Activated CD8-positive, alpha-beta memory T cell treated with anti-CD3 and anti-CD28 coated beads, Interleukin-2, amount 10 ng/mL, durations not matched to agents 7 days and 5 days (primary cell): ENCODE data around the gene TMX3. TPM values are rescaled to one million over a fixed set of nuclear protein-coding genes. Genes with fewer than 3 reads are reported as not detected.

ENCODE experiments used
- ATAC-seq: fragments of 150-1000 bp; cut with Tn5 transposase; one replicate; pipeline ENCODE4 v1.10.0; 2021; ENCODE audit warnings: moderate library complexity
- CTCF ChIA-PET: fragments of 350-600 bp; sonication (Branson Sonifier 250); formaldehyde crosslinking; loops from one replicate; lab custom pipeline; 2021; ENCODE audit warnings: antibody characterized with exemption; lab: Charles Lee
- DNase-seq: peaks from one replicate; pipeline ENCODE4 v3.0.0-alpha.2; 2020
- H3K27ac Mint-ChIP-seq: one replicate; pipeline ENCODE4 v1.8.0; 2021; ENCODE audit warnings: mild to moderate bottlenecking, mixed read lengths
- H3K27me3 Mint-ChIP-seq: one replicate; pipeline ENCODE4 v1.8.0; 2021; ENCODE audit warnings: mixed read lengths
- H3K36me3 Mint-ChIP-seq: one replicate; pipeline ENCODE4 v1.8.0; 2021; ENCODE audit warnings: mild to moderate bottlenecking, mixed read lengths
- H3K4me1 Mint-ChIP-seq: one replicate; pipeline ENCODE4 v1.8.0; 2021; ENCODE audit warnings: mixed read lengths
- H3K4me3 Mint-ChIP-seq: one replicate; pipeline ENCODE4 v1.8.0; 2021; ENCODE audit warnings: mild to moderate bottlenecking, moderate library complexity, mixed read lengths
- H3K9me3 Mint-ChIP-seq: one replicate; pipeline ENCODE4 v1.8.0; 2022; ENCODE audit warnings: low read depth, mixed read lengths
- total RNA-seq, 2 experiments: library from RNA; stranded (reverse); gene quantifications; one replicate each; pipeline ENCODE4 v1.2.3, GENCODE V29; 2021

Gene TMX3
- total RNA-seq, 2 experiments from 2014 or later: 50.3 to 65.4 TPM

- DNase-seq (no peak), ATAC-seq (no peak)
- no peaks in the 10 kb centered on the region for H3K27me3 Mint-ChIP-seq
- H3K36me3 Mint-ChIP-seq: peaks cover 52% of the 10 kb centered on the region
- H3K9me3 Mint-ChIP-seq: no peaks in the 10 kb centered on the region
- peaks cover 13% of the 10 kb centered on the region for H3K4me1 Mint-ChIP-seq
- no peak overlapping the region for H3K27ac Mint-ChIP-seq
- H3K4me3 Mint-ChIP-seq: no peak overlapping the region
- CTCF ChIA-PET: no interaction called here
Observed at GRCh38 chr18:68696937-68697336, 18.0 kb downstream of the TMX3 start.

- Mint-ChIP-seq H3K27me3 (no peaks in the 10 kb centered on the region), H3K4me1 (peaks cover 9% of the 10 kb centered on the region), H3K9me3 (no peaks in the 10 kb centered on the region), H3K27ac (no peak overlapping the region), H3K4me3 (no peak overlapping the region), H3K36me3 (peaks cover 43% of the 10 kb centered on the region)
- DNase-seq: no peak
- no peak for ATAC-seq
- CTCF ChIA-PET: interaction anchor here (1.2 kb wide), 1 partner anchor 17 kb away, joined by 3 read pairs; no protein-coding TSS in a partner anchor
Observed at GRCh38 chr18:68694316-68694715, 20.6 kb downstream of the TMX3 start.

- Mint-ChIP-seq H3K27me3 (no peaks in the 10 kb centered on the region), H3K27ac (no peak overlapping the region), H3K4me3 (no peak overlapping the region), H3K36me3 (peaks cover 42% of the 10 kb centered on the region), H3K4me1 (peaks cover 9% of the 10 kb centered on the region), H3K9me3 (no peaks in the 10 kb centered on the region)
- CTCF ChIA-PET: interaction anchor here (1.2 kb wide), 1 partner anchor 16 kb away, joined by 3 read pairs; no protein-coding TSS in a partner anchor
- no peak for ATAC-seq
- no peak for DNase-seq
Observed at GRCh38 chr18:68693091-68693815, 21.7 kb downstream of the TMX3 start.

DNA sequence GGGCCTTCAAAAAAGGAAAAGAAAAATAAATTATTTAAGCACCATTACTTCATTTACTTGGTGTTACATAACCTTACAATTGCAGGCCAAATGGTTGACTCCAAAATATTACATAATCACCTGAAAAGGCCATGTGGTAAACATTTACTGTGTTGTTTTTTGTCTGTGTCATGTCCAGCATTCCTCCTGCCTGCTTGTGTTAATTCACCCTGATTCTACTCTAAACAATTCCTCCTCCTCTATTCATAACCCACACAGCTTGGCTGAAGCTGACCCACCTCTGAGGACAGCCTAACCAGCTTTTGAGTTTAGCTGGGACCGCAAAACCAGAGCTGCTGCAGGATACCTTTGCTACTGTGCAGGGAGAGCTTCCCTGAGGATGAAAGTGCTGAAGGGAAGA lies 35.4 kb downstream of the TMX3 start:
- Mint-ChIP-seq H3K9me3 (no peaks in the 10 kb centered on the region), H3K27me3 (no peaks in the 10 kb centered on the region), H3K27ac (no peak overlapping the region), H3K36me3 (peaks cover 30% of the 10 kb centered on the region), H3K4me1 (peaks cover 8% of the 10 kb centered on the region), H3K4me3 (no peak overlapping the region)
- no peak for DNase-seq
- ATAC-seq: no peak
- CTCF ChIA-PET: no interaction called here

GRCh38 chr18:68676913-68677312 lies 38.0 kb downstream of the TMX3 start:
- no peak overlapping the region for H3K4me3 Mint-ChIP-seq
- peaks cover 29% of the 10 kb centered on the region for H3K36me3 Mint-ChIP-seq
- peak overlapping the region; percentile 65 for H3K27ac Mint-ChIP-seq
- DNase-seq (peak; percentile 56), ATAC-seq (peak; percentile 99)
- CTCF ChIA-PET: interaction anchor here (0.7 to 1.6 kb wide), 4 partner anchors 10 to 79 kb away, joined by 3 to 7 read pairs (median 3); no protein-coding TSS in a partner anchor
- no peaks in the 10 kb centered on the region for H3K27me3 Mint-ChIP-seq
- H3K9me3 Mint-ChIP-seq: no peaks in the 10 kb centered on the region
- H3K4me1 Mint-ChIP-seq: peaks cover 8% of the 10 kb centered on the region

DNA sequence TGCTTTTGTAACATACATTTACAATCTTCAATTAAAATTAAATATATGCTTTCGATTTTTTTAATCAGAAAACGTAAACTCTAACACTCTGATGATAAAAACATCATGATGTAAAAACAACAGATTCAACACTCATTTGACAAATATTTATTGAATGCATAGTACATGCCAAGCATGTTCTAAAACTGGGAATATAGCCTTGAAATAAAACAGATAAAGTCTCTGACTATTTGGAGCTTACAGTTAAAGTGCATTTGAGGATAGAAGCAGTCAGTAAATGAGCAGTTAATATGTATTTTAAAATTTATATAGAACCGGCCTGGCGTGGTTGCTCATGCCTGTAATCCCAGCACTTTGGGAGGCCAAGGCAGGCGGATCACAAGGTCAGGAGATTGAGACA lies 47.8 kb downstream of the TMX3 start:
- Mint-ChIP-seq H3K27ac (no peak overlapping the region), H3K36me3 (no peaks in the 10 kb centered on the region), H3K4me1 (no peaks in the 10 kb centered on the region), H3K4me3 (no peak overlapping the region), H3K27me3 (no peaks in the 10 kb centered on the region), H3K9me3 (no peaks in the 10 kb centered on the region)
- ATAC-seq (no peak), DNase-seq (no peak)
- CTCF ChIA-PET: no interaction called here

- ATAC-seq (no peak), DNase-seq (no peak)
- CTCF ChIA-PET: no interaction called here
- no peaks in the 10 kb centered on the region for H3K9me3 Mint-ChIP-seq
- H3K27me3 Mint-ChIP-seq: no peaks in the 10 kb centered on the region
- no peaks in the 10 kb centered on the region for H3K4me1 Mint-ChIP-seq
- H3K27ac Mint-ChIP-seq: no peak overlapping the region
- no peak overlapping the region for H3K4me3 Mint-ChIP-seq
- no peaks in the 10 kb centered on the region for H3K36me3 Mint-ChIP-seq
Observed at GRCh38 chr18:68666381-68666780, 48.5 kb downstream of the TMX3 start.

GRCh38 chr18:68665628-68666027 lies 49.3 kb downstream of the TMX3 start:
- no peak overlapping the region for H3K4me3 Mint-ChIP-seq
- no peaks in the 10 kb centered on the region for H3K27me3 Mint-ChIP-seq
- CTCF ChIA-PET: no interaction called here
- no peaks in the 10 kb centered on the region for H3K4me1 Mint-ChIP-seq
- H3K9me3 Mint-ChIP-seq: no peaks in the 10 kb centered on the region
- ATAC-seq (no peak), DNase-seq (no peak)
- no peaks in the 10 kb centered on the region for H3K36me3 Mint-ChIP-seq
- H3K27ac Mint-ChIP-seq: no peak overlapping the region

DNA sequence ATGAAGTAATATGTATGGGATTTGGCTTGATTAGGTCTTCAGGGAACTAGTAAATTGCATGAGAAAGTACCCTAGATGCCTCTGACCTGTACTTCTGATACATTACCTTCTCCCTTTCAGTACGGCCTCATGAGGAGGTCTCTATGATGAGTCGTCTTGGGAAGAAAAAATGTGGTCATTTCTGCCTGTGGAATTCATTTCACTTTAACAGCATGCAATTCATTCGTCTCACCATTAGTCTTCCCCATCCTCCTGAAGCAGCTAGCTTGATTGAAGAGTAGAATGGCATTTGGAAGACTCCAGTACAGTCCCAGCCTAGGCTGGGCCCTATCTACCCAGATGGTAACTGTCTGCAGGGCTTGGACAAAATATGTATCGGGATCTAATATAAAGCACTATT lies 52.2 kb downstream of the TMX3 start:
- CTCF ChIA-PET: no interaction called here
- peaks cover under 1% of the 10 kb centered on the region for H3K27me3 Mint-ChIP-seq
- H3K4me1 Mint-ChIP-seq: no peaks in the 10 kb centered on the region
- no peaks in the 10 kb centered on the region for H3K36me3 Mint-ChIP-seq
- no peak overlapping the region for H3K4me3 Mint-ChIP-seq
- ATAC-seq (no peak), DNase-seq (no peak)
- H3K9me3 Mint-ChIP-seq: no peaks in the 10 kb centered on the region
- no peak overlapping the region for H3K27ac Mint-ChIP-seq

GRCh38 chr18:68660354-68661183 lies 54.3 kb downstream of the TMX3 start:
- Mint-ChIP-seq H3K9me3 (no peaks in the 10 kb centered on the region), H3K27me3 (peaks cover 3% of the 10 kb centered on the region), H3K36me3 (no peaks in the 10 kb centered on the region), H3K4me3 (no peak overlapping the region), H3K27ac (no peak overlapping the region), H3K4me1 (no peaks in the 10 kb centered on the region)
- no peak for ATAC-seq
- CTCF ChIA-PET: interaction anchor here (0.8 to 2.5 kb wide), 6 partner anchors 8 to 1444 kb away, joined by 3 to 10 read pairs (median 3); no protein-coding TSS in a partner anchor
- no peak for DNase-seq

DNA sequence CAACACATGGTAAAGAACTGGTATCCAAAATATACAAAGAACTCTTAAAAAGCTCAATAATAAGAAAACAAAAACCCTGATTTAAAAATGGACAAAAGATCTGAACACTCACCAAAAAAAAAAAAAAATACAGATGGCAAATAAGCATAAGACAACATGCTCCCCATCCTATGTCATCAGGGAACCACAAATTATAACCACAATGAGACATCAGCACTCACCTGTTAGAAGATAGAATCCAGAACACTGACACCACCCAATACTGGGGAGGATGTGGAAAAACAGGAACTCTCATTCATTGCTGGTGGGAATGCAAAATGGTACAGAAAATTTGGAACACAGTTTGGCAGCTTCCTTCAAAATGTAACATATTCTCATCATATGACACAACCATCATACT lies 66.7 kb downstream of the TMX3 start:
- H3K36me3 Mint-ChIP-seq: no peaks in the 10 kb centered on the region
- DNase-seq (no peak), ATAC-seq (no peak)
- H3K4me3 Mint-ChIP-seq: no peak overlapping the region
- peaks cover 7% of the 10 kb centered on the region for H3K4me1 Mint-ChIP-seq
- peaks cover 38% of the 10 kb centered on the region for H3K27me3 Mint-ChIP-seq
- no peak overlapping the region for H3K27ac Mint-ChIP-seq
- CTCF ChIA-PET: interaction anchor here (0.6 to 0.7 kb wide), 2 partner anchors 972 to 1133 kb away, joined by 3 to 4 read pairs; no protein-coding TSS in a partner anchor
- H3K9me3 Mint-ChIP-seq: no peaks in the 10 kb centered on the region

DNA sequence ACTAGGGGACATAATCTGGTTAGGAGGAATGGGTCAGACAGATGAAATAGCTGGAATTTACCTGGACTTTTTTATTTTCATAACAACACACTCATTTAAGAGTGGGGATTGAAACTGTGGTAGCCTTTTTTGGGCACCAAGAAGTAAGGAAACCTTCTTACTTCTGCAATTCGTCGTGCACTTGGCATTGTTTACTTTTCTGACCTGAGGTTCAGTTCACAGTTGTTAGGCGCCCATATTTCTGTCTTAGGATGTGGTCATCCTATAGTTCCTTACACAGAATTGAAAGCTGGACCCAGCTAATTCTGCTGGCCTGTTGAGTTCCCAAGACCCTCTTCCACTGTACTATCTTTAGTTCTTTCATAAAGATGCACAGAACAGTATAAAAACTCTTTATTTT lies 72.9 kb downstream of the TMX3 start:
- Mint-ChIP-seq H3K36me3 (no peaks in the 10 kb centered on the region), H3K4me3 (no peak overlapping the region), H3K27me3 (peaks cover 43% of the 10 kb centered on the region), H3K4me1 (no peaks in the 10 kb centered on the region), H3K9me3 (no peaks in the 10 kb centered on the region), H3K27ac (no peak overlapping the region)
- DNase-seq (no peak), ATAC-seq (no peak)
- CTCF ChIA-PET: no interaction called here

DNA sequence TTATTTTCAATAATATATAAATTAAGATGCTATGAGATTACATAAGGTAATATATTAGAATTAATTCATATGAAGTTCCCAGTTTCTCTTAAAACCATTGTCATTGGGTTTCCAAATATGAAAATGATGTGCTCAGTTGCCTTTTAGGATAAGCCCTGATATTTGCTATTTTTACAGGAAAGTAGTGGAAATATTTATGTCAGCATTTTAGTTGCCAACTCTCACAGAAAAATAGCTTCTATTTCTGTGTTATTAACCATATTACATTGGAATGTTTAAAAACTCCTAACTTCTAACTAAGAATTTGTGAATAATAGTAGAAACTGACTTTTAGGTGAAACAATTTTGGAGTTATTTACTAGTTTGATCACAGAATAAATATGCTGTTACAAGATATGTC lies 74.0 kb downstream of the TMX3 start:
- no peak overlapping the region for H3K27ac Mint-ChIP-seq
- DNase-seq (no peak), ATAC-seq (no peak)
- H3K27me3 Mint-ChIP-seq: peaks cover 34% of the 10 kb centered on the region
- no peaks in the 10 kb centered on the region for H3K9me3 Mint-ChIP-seq
- H3K36me3 Mint-ChIP-seq: no peaks in the 10 kb centered on the region
- CTCF ChIA-PET: no interaction called here
- no peak overlapping the region for H3K4me3 Mint-ChIP-seq
- H3K4me1 Mint-ChIP-seq: no peaks in the 10 kb centered on the region
